GM06990 (cell line): ENCODE results near the gene LENG9.

Source experiments
- DNase-seq: peaks from one replicate; pipeline ENCODE4 v3.0.0-alpha.2; 2011; ENCODE audit not compliant: insufficient read length; ENCODE audit errors: extremely low read depth
- H3K27me3 ChIP-seq: replicated peaks from 2 replicates; pipeline ENCODE4 v1.6.0; 2011; ENCODE audit warnings: low read length; ENCODE audit not compliant: control insufficient read depth, insufficient read depth
- H3K36me3 ChIP-seq: 2 replicates; pipeline ENCODE4 v1.5.1; 2011; ENCODE audit warnings: low read length; ENCODE audit not compliant: control insufficient read depth, insufficient read depth
- H3K4me3 ChIP-seq: replicated peaks from 2 replicates; pipeline ENCODE4 v1.5.1; 2011; ENCODE audit warnings: low read depth, mild to moderate bottlenecking, control low read depth, low read length
- CTCF ChIP-seq: IDR thresholded peaks from 2 replicates; pipeline ENCODE4 v1.5.1; 2011; ENCODE audit warnings: low read length, control low read depth, mild to moderate bottlenecking, inconsistent platforms; ENCODE audit not compliant: insufficient read depth, poor library complexity, severe bottlenecking

LENG9 gene

GRCh38 chr19:54435551-54436016, 28.0 kb downstream of the LENG9 start:
- no peak for DNase-seq
- TF ChIP-seq CTCF: no peak
- H3K27me3 ChIP-seq: no peaks in the 10 kb centered on the region
- H3K4me3 ChIP-seq: no peak overlapping the region
- peaks cover under 1% of the 10 kb centered on the region for H3K36me3 ChIP-seq

- no peak for DNase-seq
- TF ChIP-seq CTCF: no peak
- no peak overlapping the region for H3K4me3 ChIP-seq
- H3K27me3 ChIP-seq: no peaks in the 10 kb centered on the region
- no peaks in the 10 kb centered on the region; the same call in 1 of the 2 replicates for H3K36me3 ChIP-seq
These were observed 28.7 kb downstream of the LENG9 start for GRCh38 chr19:54434873-54435214.

- Histone ChIP-seq H3K36me3 (no peaks in the 10 kb centered on the region; the same call in 1 of the 2 replicates), H3K4me3 (no peak overlapping the region), H3K27me3 (no peaks in the 10 kb centered on the region)
- DNase-seq: no peak
- no peak for TF ChIP-seq CTCF
These were observed 29.3 kb downstream of the LENG9 start for GRCh38 chr19:54434112-54434872.

GRCh38 chr19:54433697-54434096, 29.9 kb downstream of the LENG9 start:
- Histone ChIP-seq H3K4me3 (no peak overlapping the region), H3K36me3 (no peaks in the 10 kb centered on the region)
- TF ChIP-seq CTCF: no peak

GRCh38 chr19:54432144-54432738, 31.3 kb downstream of the LENG9 start:
- no peaks in the 10 kb centered on the region for H3K27me3 ChIP-seq
- no peak for TF ChIP-seq CTCF
- no peak for DNase-seq
- no peak overlapping the region for H3K4me3 ChIP-seq
- no peaks in the 10 kb centered on the region for H3K36me3 ChIP-seq

More at GRCh38 chr19:54433697-54434096, 29.9 kb downstream of the LENG9 start:
- no peak for DNase-seq
- no peaks in the 10 kb centered on the region for H3K27me3 ChIP-seq
